ENCODE measurements around the gene CRISP1.

DNA sequence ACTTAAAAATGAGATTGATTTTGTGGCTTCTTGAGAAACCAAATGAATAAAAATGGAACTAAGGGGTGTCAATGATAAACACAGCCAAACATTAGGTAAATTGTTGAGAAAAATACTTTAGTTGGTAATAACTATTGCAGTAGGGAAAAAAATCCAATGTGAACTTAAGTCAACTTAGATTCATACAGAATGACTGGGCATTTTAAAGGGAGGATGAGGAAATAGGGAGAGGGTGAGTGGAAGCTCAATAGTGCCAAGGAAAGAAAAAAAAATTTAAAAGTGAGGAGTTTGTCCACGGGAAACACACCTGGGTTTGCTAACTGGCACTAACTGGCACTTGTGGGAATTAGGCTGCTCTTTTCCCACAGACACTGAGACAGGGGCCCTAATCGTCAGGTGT is 53.1 kb downstream of the CRISP1 start:
- TF ChIP-seq, protein P1, sequence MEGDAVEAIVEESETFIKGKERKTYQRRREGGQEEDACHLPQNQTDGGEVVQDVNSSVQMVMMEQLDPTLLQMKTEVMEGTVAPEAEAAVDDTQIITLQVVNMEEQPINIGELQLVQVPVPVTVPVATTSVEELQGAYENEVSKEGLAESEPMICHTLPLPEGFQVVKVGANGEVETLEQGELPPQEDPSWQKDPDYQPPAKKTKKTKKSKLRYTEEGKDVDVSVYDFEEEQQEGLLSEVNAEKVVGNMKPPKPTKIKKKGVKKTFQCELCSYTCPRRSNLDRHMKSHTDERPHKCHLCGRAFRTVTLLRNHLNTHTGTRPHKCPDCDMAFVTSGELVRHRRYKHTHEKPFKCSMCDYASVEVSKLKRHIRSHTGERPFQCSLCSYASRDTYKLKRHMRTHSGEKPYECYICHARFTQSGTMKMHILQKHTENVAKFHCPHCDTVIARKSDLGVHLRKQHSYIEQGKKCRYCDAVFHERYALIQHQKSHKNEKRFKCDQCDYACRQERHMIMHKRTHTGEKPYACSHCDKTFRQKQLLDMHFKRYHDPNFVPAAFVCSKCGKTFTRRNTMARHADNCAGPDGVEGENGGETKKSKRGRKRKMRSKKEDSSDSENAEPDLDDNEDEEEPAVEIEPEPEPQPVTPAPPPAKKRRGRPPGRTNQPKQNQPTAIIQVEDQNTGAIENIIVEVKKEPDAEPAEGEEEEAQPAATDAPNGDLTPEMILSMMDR (optimal IDR thresholded peaks at IDR 0.05 in 1 of 3, IDR thresholded peaks at IDR 0.05 in 1 of 3, conservative IDR thresholded peaks at IDR 0.05 in 1 of 3; ENCODE audit: extremely low read depth in 1 of 3, insufficient read depth in 2 of 3, low read length in 3 of 3): no peak
- TF ChIP-seq EZH2 (IDR thresholded peaks at IDR 0.05; ENCODE audit: low read length): no peak
